B cell (primary cell): Measurements from ENCODE around the gene EIPR1. TPM values are rescaled to one million over a fixed set of nuclear protein-coding genes. Genes with fewer than 3 reads are reported as not detected.

Experiments used
- ATAC-seq: fragments of 200-7000 bp; cut with Tn5 transposase; one replicate; pipeline ENCODE4 v1.10.0; 2021; ENCODE audit warnings: low read depth, mild to moderate bottlenecking, moderate number of reproducible peaks, moderate library complexity
- CTCF ChIA-PET: fragments of 350-600 bp; sonication (Branson Sonifier 250); formaldehyde crosslinking; loops from one replicate; lab custom pipeline; 2021; ENCODE audit warnings: antibody characterized with exemption, inconsistent platforms; lab: Charles Lee
- POLR2A ChIA-PET: fragments of 350-600 bp; sonication (Branson Sonifier 250); formaldehyde crosslinking; loops from one replicate; lab custom pipeline; 2021; ENCODE audit warnings: antibody characterized with exemption; lab: Charles Lee
- DNase-seq: peaks from one replicate; pipeline ENCODE4 v3.0.0; 2013
- H2AFZ ChIP-seq: 2 replicates; pipeline ENCODE4 v1.6.1; 2012; ENCODE audit warnings: mild to moderate bottlenecking, low read depth, low read length; ENCODE audit not compliant: insufficient read depth, poor library complexity, severe bottlenecking
- H3K27ac ChIP-seq, 2 donors: 1 replicate in 1 of 2; 2 replicates in 1 of 2; pipeline ENCODE4 v1.5.1; 2012 to 2013; ENCODE audit warnings: low read length in 2 of 2, mild to moderate bottlenecking in 2 of 2, moderate library complexity in 1 of 2
- H3K27me3 ChIP-seq, 4 experiments: fragments of 200-600 bp in 1 of 4; sonication (generic) in 1 of 4; replicated peaks in 1 of 4; 1 replicate in 2 of 4; 2 replicates in 2 of 4; pipeline versions ENCODE4 v1.6.1 to v1.7.0; 2013 to 2016; ENCODE audit warnings: low read length in 3 of 4, mild to moderate bottlenecking in 2 of 4, mixed read lengths in 1 of 4, moderate library complexity in 1 of 4; ENCODE audit not compliant: insufficient read depth in 4 of 4, control insufficient read depth in 3 of 4; ENCODE audit errors: control extremely low read depth in 1 of 4
- H3K36me3 ChIP-seq, 2 experiments: replicated peaks in 1 of 2; 1 replicate in 1 of 2; 2 replicates in 1 of 2; pipeline versions ENCODE4 v1.6.1 to v1.7.1; 2013; ENCODE audit warnings: low read length in 1 of 2; ENCODE audit not compliant: insufficient read depth in 2 of 2, control insufficient read depth in 1 of 2; ENCODE audit errors: control extremely low read depth in 1 of 2, extremely low read depth in 1 of 2
- H3K4me1 ChIP-seq, 2 donors: fragments of 200-600 bp in 1 of 2; sonication (generic) in 1 of 2; 1 replicate in 1 of 2; 2 replicates in 1 of 2; pipeline versions ENCODE4 v1.5.1 to v1.6.1; 2013 to 2017; ENCODE audit warnings: low read length in 2 of 2; ENCODE audit not compliant: control insufficient read depth in 2 of 2, insufficient read depth in 2 of 2
- H3K4me2 ChIP-seq: replicated peaks from 2 replicates; pipeline ENCODE3; 2012; ENCODE audit warnings: mild to moderate bottlenecking, low read depth, low read length; ENCODE audit not compliant: poor library complexity, severe bottlenecking
- H3K4me3 ChIP-seq, 5 experiments: fragments of 200-600 bp in 1 of 5; sonication (generic) in 1 of 5; 1 replicate in 3 of 5; 2 replicates in 2 of 5; pipeline versions ENCODE4 v1.5.1 to v1.7.0; 2011 to 2016; ENCODE audit warnings: low read length in 4 of 5, mild to moderate bottlenecking in 4 of 5, low read depth in 2 of 5, control low read depth in 1 of 5, moderate library complexity in 1 of 5; ENCODE audit not compliant: insufficient read depth in 1 of 5; ENCODE audit errors: control extremely low read depth in 1 of 5, extremely low read depth in 1 of 5
- H3K79me2 ChIP-seq: fragments of 200-600 bp; sonication (generic); one replicate; pipeline ENCODE4 v1.6.0; 2016; ENCODE audit warnings: low read length; ENCODE audit not compliant: control insufficient read depth, insufficient read depth
- H3K9ac ChIP-seq: fragments of 200-600 bp; sonication (generic); 2 replicates; pipeline ENCODE4 v1.6.1; 2017; ENCODE audit warnings: mild to moderate bottlenecking, low read length, moderate library complexity
- H3K9me3 ChIP-seq, 3 donors: one replicate each; pipeline versions ENCODE4 v1.6.1 to v1.7.1; 2013; ENCODE audit warnings: low read length in 2 of 3; ENCODE audit not compliant: control insufficient read depth in 2 of 3, insufficient read depth in 1 of 3; ENCODE audit errors: control extremely low read depth in 1 of 3
- H4K20me1 ChIP-seq: 2 replicates; pipeline ENCODE4 v1.6.0; 2012; ENCODE audit warnings: mild to moderate bottlenecking, low read length; ENCODE audit not compliant: insufficient read depth, control insufficient read depth, poor library complexity, severe bottlenecking
- H3K27ac Mint-ChIP-seq: one replicate; pipeline ENCODE4 v1.8.0; 2021; ENCODE audit warnings: mixed read lengths
- H3K27me3 Mint-ChIP-seq: one replicate; pipeline ENCODE4 v1.8.0; 2021; ENCODE audit warnings: mixed read lengths
- H3K4me1 Mint-ChIP-seq: one replicate; pipeline ENCODE4 v1.8.0; 2021; ENCODE audit warnings: mixed read lengths
- H3K4me3 Mint-ChIP-seq: one replicate; pipeline ENCODE4 v1.8.0; 2021; ENCODE audit warnings: mixed read lengths
- H3K9me3 Mint-ChIP-seq: one replicate; pipeline ENCODE4 v1.8.0; 2022; ENCODE audit warnings: mixed read lengths; ENCODE audit not compliant: insufficient read depth
- CTCF ChIP-seq: fragments of 200-600 bp; IDR thresholded peaks from one replicate; pipeline ENCODE4 v1.8.0; 2022; ENCODE audit warnings: antibody characterized with exemption, mild to moderate bottlenecking
- EZH2 ChIP-seq: IDR thresholded peaks from 2 replicates; pipeline ENCODE4 v1.6.1; 2012; ENCODE audit warnings: borderline replicate concordance, low read depth, mild to moderate bottlenecking, moderate library complexity, low read length; ENCODE audit not compliant: insufficient read depth, poor library complexity, severe bottlenecking
- WGBS: methylation state at CpG from one replicate; pipeline ENCODE4 v1.1.5; 2013; ENCODE audit warnings: missing lambda C conversion rate; ENCODE audit not compliant: insufficient coverage; 5-methylcytosine and 5-hydroxymethylcytosine counted together
- intact Hi-C: fragments of 100-400 bp; cut with micrococcal nuclease; formaldehyde crosslinking; loops from one replicate; pipeline ENCODE4 v1.10.0; 2022
- polyA plus RNA-seq: library from polyadenylated mRNA; depleted of rRNA; stranded (reverse); fragments of >200 nt; gene quantifications from 2 replicates; pipeline ENCODE4 v1.2.3, GENCODE V29; 2012
- total RNA-seq, 2 donors: library from RNA; stranded (reverse); fragments of 120-200 nt in 1 of 2; gene quantifications; 1 replicate in 1 of 2; 2 replicates in 1 of 2; pipeline versions ENCODE4 v1.2.3 to v1.2.4, GENCODE V29; 2013 to 2022

The EIPR1 gene
- total and polyA plus RNA-seq, 2 donors (not counting 1 experiment from before 2014, with no cell fraction given) = 31.8 to 37.0 TPM

GRCh38 chr2:3180082-3180908 lies 197.3 kb downstream of the EIPR1 start:
- Histone ChIP-seq H3K4me3 (no peak overlapping the region), H3K27me3 (no peaks in the 10 kb centered on the region), H3K36me3 (peaks cover 0 to 4% of the 10 kb centered on the region in 2 experiments), H3K79me2 (peaks cover 15% of the 10 kb centered on the region), H3K9me3 (peaks cover 0 to 22% (median 0%) of the 10 kb centered on the region in 3 donors), H3K4me2 (no peak overlapping the region), H3K4me1 (no peaks in the 10 kb centered on the region), H3K9ac (no peak overlapping the region), H4K20me1 (no peaks in the 10 kb centered on the region), H2AFZ (no peak overlapping the region), H3K27ac (no peak overlapping the region)
- intact Hi-C loops = no loop called here
- CTCF ChIA-PET = no interaction called here
- Mint-ChIP-seq H3K4me1 (no peaks in the 10 kb centered on the region), H3K9me3 (no peaks in the 10 kb centered on the region), H3K4me3 (no peak overlapping the region), H3K27me3 (no peaks in the 10 kb centered on the region), H3K27ac (no peak overlapping the region)
- WGBS = 87% methylated on average over 47 of the region's 50 CpGs
- ATAC-seq = no peak
- TF ChIP-seq CTCF (no peak), EZH2 (no peak)
- peak; percentile 30 for DNase-seq
- POLR2A ChIA-PET = no interaction called here

- no peaks in the 10 kb centered on the region for H3K27me3 Mint-ChIP-seq
- CTCF ChIA-PET = no interaction called here
- H3K9me3 Mint-ChIP-seq = no peaks in the 10 kb centered on the region
Measured at GRCh38 chr2:3179626-3180025, 198.0 kb downstream of the EIPR1 start.

More at GRCh38 chr2:3179626-3180025, 198.0 kb downstream of the EIPR1 start:
- H3K4me3 ChIP-seq = no peak overlapping the region
- Mint-ChIP-seq H3K27ac (no peak overlapping the region), H3K4me3 (no peak overlapping the region), H3K4me1 (no peaks in the 10 kb centered on the region)
- POLR2A ChIA-PET = no interaction called here
- no peaks in the 10 kb centered on the region for H3K27me3 ChIP-seq
- no peak overlapping the region for H2AFZ ChIP-seq
- intact Hi-C loops = loop anchor here (10.0 kb wide), 1 partner anchor 125 kb away; no protein-coding TSS in a partner anchor
- 95% methylated on average over 10 of the region's 11 CpGs for WGBS
- peaks cover 0 to 4% of the 10 kb centered on the region in 2 experiments for H3K36me3 ChIP-seq
- peaks cover 0 to 20% (median 0%) of the 10 kb centered on the region in 3 donors for H3K9me3 ChIP-seq
- no peak overlapping the region for H3K9ac ChIP-seq
- peaks cover 12% of the 10 kb centered on the region for H3K79me2 ChIP-seq
- no peaks in the 10 kb centered on the region for H4K20me1 ChIP-seq
- H3K4me2 ChIP-seq = no peak overlapping the region
- ATAC-seq (no peak), DNase-seq (no peak)
- TF ChIP-seq EZH2 (no peak), CTCF (no peak)
- no peak overlapping the region for H3K27ac ChIP-seq
- no peaks in the 10 kb centered on the region for H3K4me1 ChIP-seq
